ENCODE data around the gene TMC3. TPM values are rescaled to one million over a fixed set of nuclear protein-coding genes. Genes with fewer than 3 reads are reported as not detected.

The TMC3 gene
- total and polyA plus RNA-seq, 2 donors from 2014 or later = not detected

- H3K36me3 ChIP-seq (ENCODE audit: control insufficient read depth in 2 of 3, insufficient read depth in 3 of 3, low read length in 3 of 3) = no peaks in the 10 kb centered on the region
- H3K9ac ChIP-seq (ENCODE audit: low read length in 3 of 3) = no peak overlapping the region
- no peak overlapping the region for H3K4me3 ChIP-seq (ENCODE audit: low read length in 3 of 3)
- intact Hi-C loops (cut with DNase I) = no loop called here
- H3K9me3 ChIP-seq (ENCODE audit: control insufficient read depth in 2 of 3, insufficient read depth in 1 of 3, low read length in 3 of 3) = no peaks in the 10 kb centered on the region
- TF ChIP-seq CTCF (IDR thresholded peaks at IDR 0.05; ENCODE audit: borderline replicate concordance, extremely low read depth, insufficient read depth) = no peak
- DNase-seq (no peak), FAIRE-seq (no peak)
- no peaks in the 10 kb centered on the region for H3K27me3 ChIP-seq (ENCODE audit: control insufficient read depth, insufficient read depth, low read length)
- no peaks in the 10 kb centered on the region for H3K4me1 ChIP-seq (ENCODE audit: control insufficient read depth in 2 of 3, insufficient read depth in 2 of 3, low read depth in 1 of 3, low read length in 3 of 3)
- H3K27ac ChIP-seq (ENCODE audit: low read depth in 2 of 2, low read length in 2 of 2) = no peak overlapping the region
Measured at GRCh38 chr15:81363276-81363675, 10.7 kb downstream of the TMC3 start.

GRCh38 chr15:81362790-81363189 lies 11.2 kb downstream of the TMC3 start:
- intact Hi-C loops (cut with DNase I) = no loop called here
- FAIRE-seq = no peak

GRCh38 chr15:81361891-81362290 lies 12.1 kb downstream of the TMC3 start:
- intact Hi-C loops (cut with DNase I) = no loop called here
- Histone ChIP-seq H3K4me1 (ENCODE audit: control insufficient read depth in 2 of 3, insufficient read depth in 2 of 3, low read depth in 1 of 3, low read length in 3 of 3) (no peaks in the 10 kb centered on the region), H3K4me3 (ENCODE audit: low read length in 3 of 3) (no peak overlapping the region), H3K27ac (ENCODE audit: low read depth in 2 of 2, low read length in 2 of 2) (no peak overlapping the region), H3K9ac (ENCODE audit: low read length in 3 of 3) (no peak overlapping the region), H3K36me3 (ENCODE audit: control insufficient read depth in 2 of 3, insufficient read depth in 3 of 3, low read length in 3 of 3) (no peaks in the 10 kb centered on the region), H3K9me3 (ENCODE audit: control insufficient read depth in 2 of 3, insufficient read depth in 1 of 3, low read length in 3 of 3) (no peaks in the 10 kb centered on the region), H3K27me3 (ENCODE audit: control insufficient read depth, insufficient read depth, low read length) (no peaks in the 10 kb centered on the region)
- TF ChIP-seq CTCF (IDR thresholded peaks at IDR 0.05; ENCODE audit: borderline replicate concordance, extremely low read depth, insufficient read depth) = no peak
- FAIRE-seq = no peak
- no peak for DNase-seq

More at GRCh38 chr15:81362790-81363189, 11.2 kb downstream of the TMC3 start:
- Histone ChIP-seq H3K27ac (ENCODE audit: low read depth in 2 of 2, low read length in 2 of 2) (no peak overlapping the region), H3K9ac (ENCODE audit: low read length in 3 of 3) (no peak overlapping the region), H3K27me3 (ENCODE audit: control insufficient read depth, insufficient read depth, low read length) (no peaks in the 10 kb centered on the region), H3K4me1 (ENCODE audit: control insufficient read depth in 2 of 3, insufficient read depth in 2 of 3, low read depth in 1 of 3, low read length in 3 of 3) (no peaks in the 10 kb centered on the region), H3K9me3 (ENCODE audit: control insufficient read depth in 2 of 3, insufficient read depth in 1 of 3, low read length in 3 of 3) (no peaks in the 10 kb centered on the region), H3K36me3 (ENCODE audit: control insufficient read depth in 2 of 3, insufficient read depth in 3 of 3, low read length in 3 of 3) (no peaks in the 10 kb centered on the region), H3K4me3 (ENCODE audit: low read length in 3 of 3) (no peak overlapping the region)
- TF ChIP-seq CTCF (IDR thresholded peaks at IDR 0.05; ENCODE audit: borderline replicate concordance, extremely low read depth, insufficient read depth) = no peak
- no peak for DNase-seq

GRCh38 chr15:81360491-81360890 lies 13.5 kb downstream of the TMC3 start:
- Histone ChIP-seq H3K27ac (ENCODE audit: low read depth in 2 of 2, low read length in 2 of 2) (no peak overlapping the region), H3K4me1 (ENCODE audit: control insufficient read depth in 2 of 3, insufficient read depth in 2 of 3, low read depth in 1 of 3, low read length in 3 of 3) (no peaks in the 10 kb centered on the region), H3K36me3 (ENCODE audit: control insufficient read depth in 2 of 3, insufficient read depth in 3 of 3, low read length in 3 of 3) (no peaks in the 10 kb centered on the region), H3K27me3 (ENCODE audit: control insufficient read depth, insufficient read depth, low read length) (no peaks in the 10 kb centered on the region), H3K9ac (ENCODE audit: low read length in 3 of 3) (no peak overlapping the region), H3K9me3 (ENCODE audit: control insufficient read depth in 2 of 3, insufficient read depth in 1 of 3, low read length in 3 of 3) (no peaks in the 10 kb centered on the region), H3K4me3 (ENCODE audit: low read length in 3 of 3) (no peak overlapping the region)
- FAIRE-seq = no peak
- TF ChIP-seq CTCF (IDR thresholded peaks at IDR 0.05; ENCODE audit: borderline replicate concordance, extremely low read depth, insufficient read depth) = no peak
- intact Hi-C loops (cut with DNase I) = no loop called here
- no peak for DNase-seq
